B cell (primary cell): Measurements from ENCODE around the gene NRBP1. TPM values are rescaled to one million over a fixed set of nuclear protein-coding genes. Genes with fewer than 3 reads are reported as not detected.

Experiments
- ATAC-seq: fragments of 200-7000 bp; cut with Tn5 transposase; one replicate; pipeline ENCODE4 v1.10.0; 2021; ENCODE audit warnings: low read depth, mild to moderate bottlenecking, moderate number of reproducible peaks, moderate library complexity
- CTCF ChIA-PET: fragments of 350-600 bp; sonication (Branson Sonifier 250); formaldehyde crosslinking; loops from one replicate; lab custom pipeline; 2021; ENCODE audit warnings: antibody characterized with exemption, inconsistent platforms; lab: Charles Lee
- POLR2A ChIA-PET: fragments of 350-600 bp; sonication (Branson Sonifier 250); formaldehyde crosslinking; loops from one replicate; lab custom pipeline; 2021; ENCODE audit warnings: antibody characterized with exemption; lab: Charles Lee
- DNase-seq: peaks from one replicate; pipeline ENCODE4 v3.0.0; 2013
- H2AFZ ChIP-seq: 2 replicates; pipeline ENCODE4 v1.6.1; 2012; ENCODE audit warnings: mild to moderate bottlenecking, low read depth, low read length; ENCODE audit not compliant: insufficient read depth, poor library complexity, severe bottlenecking
- H3K27ac ChIP-seq, 2 donors: 1 replicate in 1 of 2; 2 replicates in 1 of 2; pipeline ENCODE4 v1.5.1; 2012 to 2013; ENCODE audit warnings: low read length in 2 of 2, mild to moderate bottlenecking in 2 of 2, moderate library complexity in 1 of 2
- H3K27me3 ChIP-seq, 4 experiments: fragments of 200-600 bp in 1 of 4; sonication (generic) in 1 of 4; replicated peaks in 1 of 4; 1 replicate in 2 of 4; 2 replicates in 2 of 4; pipeline versions ENCODE4 v1.6.1 to v1.7.0; 2013 to 2016; ENCODE audit warnings: low read length in 3 of 4, mild to moderate bottlenecking in 2 of 4, mixed read lengths in 1 of 4, moderate library complexity in 1 of 4; ENCODE audit not compliant: insufficient read depth in 4 of 4, control insufficient read depth in 3 of 4; ENCODE audit errors: control extremely low read depth in 1 of 4
- H3K36me3 ChIP-seq, 2 experiments: replicated peaks in 1 of 2; 1 replicate in 1 of 2; 2 replicates in 1 of 2; pipeline versions ENCODE4 v1.6.1 to v1.7.1; 2013; ENCODE audit warnings: low read length in 1 of 2; ENCODE audit not compliant: insufficient read depth in 2 of 2, control insufficient read depth in 1 of 2; ENCODE audit errors: control extremely low read depth in 1 of 2, extremely low read depth in 1 of 2
- H3K4me1 ChIP-seq, 2 donors: fragments of 200-600 bp in 1 of 2; sonication (generic) in 1 of 2; 1 replicate in 1 of 2; 2 replicates in 1 of 2; pipeline versions ENCODE4 v1.5.1 to v1.6.1; 2013 to 2017; ENCODE audit warnings: low read length in 2 of 2; ENCODE audit not compliant: control insufficient read depth in 2 of 2, insufficient read depth in 2 of 2
- H3K4me2 ChIP-seq: replicated peaks from 2 replicates; pipeline ENCODE3; 2012; ENCODE audit warnings: mild to moderate bottlenecking, low read depth, low read length; ENCODE audit not compliant: poor library complexity, severe bottlenecking
- H3K4me3 ChIP-seq, 5 experiments: fragments of 200-600 bp in 1 of 5; sonication (generic) in 1 of 5; 1 replicate in 3 of 5; 2 replicates in 2 of 5; pipeline versions ENCODE4 v1.5.1 to v1.7.0; 2011 to 2016; ENCODE audit warnings: low read length in 4 of 5, mild to moderate bottlenecking in 4 of 5, low read depth in 2 of 5, control low read depth in 1 of 5, moderate library complexity in 1 of 5; ENCODE audit not compliant: insufficient read depth in 1 of 5; ENCODE audit errors: control extremely low read depth in 1 of 5, extremely low read depth in 1 of 5
- H3K79me2 ChIP-seq: fragments of 200-600 bp; sonication (generic); one replicate; pipeline ENCODE4 v1.6.0; 2016; ENCODE audit warnings: low read length; ENCODE audit not compliant: control insufficient read depth, insufficient read depth
- H3K9ac ChIP-seq: fragments of 200-600 bp; sonication (generic); 2 replicates; pipeline ENCODE4 v1.6.1; 2017; ENCODE audit warnings: mild to moderate bottlenecking, low read length, moderate library complexity
- H3K9me3 ChIP-seq, 3 donors: one replicate each; pipeline versions ENCODE4 v1.6.1 to v1.7.1; 2013; ENCODE audit warnings: low read length in 2 of 3; ENCODE audit not compliant: control insufficient read depth in 2 of 3, insufficient read depth in 1 of 3; ENCODE audit errors: control extremely low read depth in 1 of 3
- H4K20me1 ChIP-seq: 2 replicates; pipeline ENCODE4 v1.6.0; 2012; ENCODE audit warnings: mild to moderate bottlenecking, low read length; ENCODE audit not compliant: insufficient read depth, control insufficient read depth, poor library complexity, severe bottlenecking
- H3K27ac Mint-ChIP-seq: one replicate; pipeline ENCODE4 v1.8.0; 2021; ENCODE audit warnings: mixed read lengths
- H3K27me3 Mint-ChIP-seq: one replicate; pipeline ENCODE4 v1.8.0; 2021; ENCODE audit warnings: mixed read lengths
- H3K4me1 Mint-ChIP-seq: one replicate; pipeline ENCODE4 v1.8.0; 2021; ENCODE audit warnings: mixed read lengths
- H3K4me3 Mint-ChIP-seq: one replicate; pipeline ENCODE4 v1.8.0; 2021; ENCODE audit warnings: mixed read lengths
- H3K9me3 Mint-ChIP-seq: one replicate; pipeline ENCODE4 v1.8.0; 2022; ENCODE audit warnings: mixed read lengths; ENCODE audit not compliant: insufficient read depth
- EZH2 ChIP-seq: IDR thresholded peaks from 2 replicates; pipeline ENCODE4 v1.6.1; 2012; ENCODE audit warnings: borderline replicate concordance, low read depth, mild to moderate bottlenecking, moderate library complexity, low read length; ENCODE audit not compliant: insufficient read depth, poor library complexity, severe bottlenecking
- WGBS: methylation state at CpG from one replicate; pipeline ENCODE4 v1.1.5; 2013; ENCODE audit warnings: missing lambda C conversion rate; ENCODE audit not compliant: insufficient coverage; 5-methylcytosine and 5-hydroxymethylcytosine counted together
- intact Hi-C: fragments of 100-400 bp; cut with micrococcal nuclease; formaldehyde crosslinking; loops from one replicate; pipeline ENCODE4 v1.10.0; 2022
- polyA plus RNA-seq: library from polyadenylated mRNA; depleted of rRNA; stranded (reverse); fragments of >200 nt; gene quantifications from 2 replicates; pipeline ENCODE4 v1.2.3, GENCODE V29; 2012
- total RNA-seq, 2 donors: library from RNA; stranded (reverse); fragments of 120-200 nt in 1 of 2; gene quantifications; 1 replicate in 1 of 2; 2 replicates in 1 of 2; pipeline versions ENCODE4 v1.2.3 to v1.2.4, GENCODE V29; 2013 to 2022
- TF ChIP-seq, protein P1 (sequence below): fragments of 200-600 bp; IDR thresholded peaks from one replicate; pipeline ENCODE4 v1.8.0; 2022; ENCODE audit warnings: antibody characterized with exemption, mild to moderate bottlenecking

NRBP1 gene
- total and polyA plus RNA-seq, 2 donors (not counting 1 experiment from before 2014, with no cell fraction given): 69.2 to 115 TPM

- Histone ChIP-seq H3K27me3 (no peaks in the 10 kb centered on the region), H3K36me3 (peaks cover 0 to 3% of the 10 kb centered on the region in 2 experiments), H3K4me2 (no peak overlapping the region), H3K79me2 (no peaks in the 10 kb centered on the region), H3K4me1 (no peaks in the 10 kb centered on the region), H2AFZ (no peak overlapping the region), H3K27ac (no peak overlapping the region), H3K9ac (no peak overlapping the region), H3K9me3 (no peaks in the 10 kb centered on the region), H4K20me1 (no peaks in the 10 kb centered on the region), H3K4me3 (no peak overlapping the region)
- no peaks in the 10 kb centered on the region for H3K4me1 Mint-ChIP-seq
- no peak for ATAC-seq
- ChIA-PET POLR2A (no interaction called here), CTCF (no interaction called here)
- 100% methylated on average over 7 of the region's 7 CpGs for WGBS
- intact Hi-C loops: no loop called here
- H3K27me3 Mint-ChIP-seq: no peaks in the 10 kb centered on the region
- H3K4me3 Mint-ChIP-seq: no peak overlapping the region
- DNase-seq: no peak
- no peak overlapping the region for H3K27ac Mint-ChIP-seq
- no peak for TF ChIP-seq EZH2
- TF ChIP-seq, protein P1, sequence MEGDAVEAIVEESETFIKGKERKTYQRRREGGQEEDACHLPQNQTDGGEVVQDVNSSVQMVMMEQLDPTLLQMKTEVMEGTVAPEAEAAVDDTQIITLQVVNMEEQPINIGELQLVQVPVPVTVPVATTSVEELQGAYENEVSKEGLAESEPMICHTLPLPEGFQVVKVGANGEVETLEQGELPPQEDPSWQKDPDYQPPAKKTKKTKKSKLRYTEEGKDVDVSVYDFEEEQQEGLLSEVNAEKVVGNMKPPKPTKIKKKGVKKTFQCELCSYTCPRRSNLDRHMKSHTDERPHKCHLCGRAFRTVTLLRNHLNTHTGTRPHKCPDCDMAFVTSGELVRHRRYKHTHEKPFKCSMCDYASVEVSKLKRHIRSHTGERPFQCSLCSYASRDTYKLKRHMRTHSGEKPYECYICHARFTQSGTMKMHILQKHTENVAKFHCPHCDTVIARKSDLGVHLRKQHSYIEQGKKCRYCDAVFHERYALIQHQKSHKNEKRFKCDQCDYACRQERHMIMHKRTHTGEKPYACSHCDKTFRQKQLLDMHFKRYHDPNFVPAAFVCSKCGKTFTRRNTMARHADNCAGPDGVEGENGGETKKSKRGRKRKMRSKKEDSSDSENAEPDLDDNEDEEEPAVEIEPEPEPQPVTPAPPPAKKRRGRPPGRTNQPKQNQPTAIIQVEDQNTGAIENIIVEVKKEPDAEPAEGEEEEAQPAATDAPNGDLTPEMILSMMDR: no peak
- no peaks in the 10 kb centered on the region for H3K9me3 Mint-ChIP-seq
Measured at GRCh38 chr2:27464443-27464842, 36.0 kb downstream of the NRBP1 start.

DNA sequence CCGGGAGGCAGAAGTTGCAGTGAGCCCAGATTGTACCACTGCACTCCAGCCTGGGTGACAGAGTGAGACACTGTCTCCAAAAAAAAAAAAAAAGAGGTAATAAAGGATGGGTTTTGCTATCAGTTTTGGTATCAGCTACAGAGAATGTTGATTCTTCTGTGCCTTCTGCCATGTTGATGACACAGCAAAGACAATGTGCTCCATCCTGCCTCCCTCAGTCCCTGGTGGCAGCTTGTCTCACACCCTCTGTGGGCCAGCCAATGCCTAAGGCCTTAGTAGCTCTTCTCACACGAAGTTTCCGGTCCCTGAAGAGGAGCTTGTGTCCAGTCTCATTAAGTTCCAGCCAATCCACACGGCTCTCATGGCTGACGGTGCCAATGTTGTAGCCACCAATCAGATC is 43.5 kb downstream of the NRBP1 start:
- intact Hi-C loops: no loop called here
- POLR2A ChIA-PET: no interaction called here

More for the DNA sequence above, 43.5 kb downstream of the NRBP1 start:
- Histone ChIP-seq H3K4me2 (no peak overlapping the region), H3K79me2 (no peaks in the 10 kb centered on the region), H3K9ac (no peak overlapping the region), H3K4me3 (no peak overlapping the region), H4K20me1 (no peaks in the 10 kb centered on the region), H3K4me1 (no peaks in the 10 kb centered on the region), H3K9me3 (no peaks in the 10 kb centered on the region), H2AFZ (no peak overlapping the region), H3K36me3 (peaks cover 0 to 11% of the 10 kb centered on the region in 2 experiments), H3K27ac (no peak overlapping the region), H3K27me3 (no peaks in the 10 kb centered on the region)
- DNase-seq (no peak), ATAC-seq (no peak)
- H3K9me3 Mint-ChIP-seq: no peaks in the 10 kb centered on the region
- CTCF ChIA-PET: no interaction called here
- no peak overlapping the region for H3K27ac Mint-ChIP-seq
- TF ChIP-seq, protein P1: no peak
- no peak for TF ChIP-seq EZH2
- H3K4me3 Mint-ChIP-seq: no peak overlapping the region
- WGBS: 94% methylated on average over 3 of the region's 5 CpGs
- no peaks in the 10 kb centered on the region for H3K27me3 Mint-ChIP-seq
- no peaks in the 10 kb centered on the region for H3K4me1 Mint-ChIP-seq
